NCI-H1092 treated with DMSO at 0.1 percent for 48 hours (cell line): ENCODE results near the gene TNK1.
"Not testable (repeated sequence)": the region's sequence is repeated elsewhere in the genome, so short reads cannot be mapped to it uniquely, and the experiment has no call there.

Experiments used
- DNase-seq: peaks from one replicate; lab custom pipeline; 2025; lab: John Stamatoyannopoulos, UW

The TNK1 gene

DNA sequence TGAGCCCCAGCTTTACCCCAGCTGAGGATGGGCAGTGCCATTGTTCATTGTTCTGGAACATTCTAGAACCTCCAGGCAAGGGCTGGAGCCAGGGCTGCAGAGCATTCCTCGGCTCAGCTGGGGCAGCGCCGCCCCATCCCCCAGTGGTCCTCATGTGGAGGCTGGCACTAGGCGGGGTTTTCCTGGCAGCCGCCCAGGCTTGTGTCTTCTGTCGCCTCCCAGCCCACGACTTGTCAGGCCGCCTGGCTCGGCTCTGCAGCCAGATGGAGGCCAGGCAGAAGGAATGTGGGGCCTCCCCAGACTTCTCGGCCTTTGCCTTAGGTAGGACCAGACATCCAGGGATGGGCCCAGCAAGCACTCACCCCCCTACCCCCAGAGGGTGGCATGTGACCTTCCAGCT lies 25.8 kb upstream of the TNK1 start, which contains the start of gene TMEM95:
TSS of gene TMEM95 (plus strand) at position 104 of the 400 bp plus-strand sequence. CDS start at position 153, 49 bp downstream.
- no peak for DNase-seq

DNA sequence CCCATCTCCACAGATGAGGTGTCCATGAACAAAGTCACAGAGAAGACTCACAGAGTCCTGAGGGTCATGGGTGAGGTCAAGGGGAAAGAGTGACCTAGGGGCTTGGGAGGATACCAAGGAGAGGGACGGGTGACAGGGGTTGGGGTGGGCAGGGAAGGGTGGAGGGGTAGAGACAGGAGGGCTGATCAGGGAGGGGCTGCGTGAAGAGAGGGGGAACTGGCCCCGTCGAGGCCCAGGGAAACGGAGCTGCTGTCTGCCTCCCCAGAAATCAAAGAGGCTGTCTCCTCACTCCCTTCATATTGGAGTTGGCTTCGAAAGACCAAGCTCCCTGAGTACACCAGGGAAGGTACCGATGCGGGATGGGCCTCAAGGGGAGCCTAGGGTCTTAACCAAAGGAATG lies 25.3 kb upstream of the TNK1 start:
- DNase-seq: no peak

DNA sequence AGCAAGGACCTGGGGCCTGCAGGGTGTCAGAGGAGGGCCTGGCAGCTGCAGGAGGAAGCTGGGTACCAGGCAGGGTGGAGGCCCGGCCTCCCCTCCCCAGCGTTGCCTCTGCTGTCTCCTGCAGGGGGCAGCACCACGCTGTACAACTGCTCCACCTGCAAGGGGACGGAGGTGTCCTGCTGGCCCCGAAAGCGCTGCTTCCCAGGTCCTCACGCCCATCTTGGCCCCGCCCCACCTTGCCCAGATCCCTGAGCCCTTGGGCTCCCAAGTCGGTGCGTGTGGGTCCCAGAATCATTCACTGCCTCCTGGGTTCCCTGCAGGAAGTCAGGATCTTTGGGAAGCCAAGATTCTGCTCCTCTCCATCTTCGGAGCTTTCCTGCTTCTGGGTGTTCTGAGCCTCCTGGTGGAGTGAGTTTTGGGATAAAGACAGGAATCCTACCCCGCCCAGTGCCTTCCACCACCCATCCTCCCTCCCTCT lies 24.8 kb upstream of the TNK1 start:
- DNase-seq: peak; percentile 40

DNA sequence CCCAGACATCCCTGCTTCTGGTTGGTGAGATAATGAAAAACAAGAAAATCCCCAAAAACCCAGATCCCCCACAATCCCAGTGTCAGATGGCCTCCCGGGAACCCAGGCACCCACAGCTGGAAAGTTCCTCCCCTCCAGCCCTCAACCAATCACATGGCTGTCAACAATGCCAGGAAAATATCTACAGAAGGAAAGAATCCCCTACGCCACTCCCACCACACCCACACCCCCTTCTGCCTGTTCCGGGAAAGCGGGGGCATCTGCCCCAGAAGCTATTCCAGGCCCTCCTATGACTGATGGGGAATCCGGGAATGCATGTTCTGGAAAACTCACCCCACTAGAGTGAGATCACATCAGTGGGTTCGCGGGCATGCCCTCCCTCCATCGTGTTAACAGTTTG lies 24.1 kb upstream of the TNK1 start:
- no peak for DNase-seq

DNA sequence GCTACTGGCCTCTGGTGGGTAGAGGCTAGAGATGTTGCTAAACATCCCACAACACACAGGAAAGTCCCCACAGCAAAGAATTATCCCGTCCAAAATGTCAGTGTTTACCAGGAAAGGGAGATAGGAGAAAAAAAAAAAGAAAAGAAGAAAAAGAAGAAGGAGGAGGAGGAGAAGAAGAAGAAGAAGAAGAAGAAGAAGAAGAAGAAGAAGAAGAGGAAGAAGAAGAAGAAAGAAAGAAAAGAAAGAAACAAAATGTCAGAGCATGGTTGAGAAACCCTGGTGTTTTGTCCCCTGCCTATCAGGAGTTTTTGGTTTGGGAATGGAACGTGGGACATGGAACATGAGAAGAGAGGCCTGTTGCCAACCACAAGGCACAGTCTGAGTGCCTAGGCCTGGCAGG lies 23.5 kb upstream of the TNK1 start:
- no peak for DNase-seq

- DNase-seq: no peak
Measured at GRCh38 chr17:7361906-7362305, 19.0 kb upstream of the TNK1 start.

GRCh38 chr17:7363311-7363710 lies 17.6 kb upstream of the TNK1 start:
- no peak for DNase-seq

GRCh38 chr17:7365963-7366362 lies 14.9 kb upstream of the TNK1 start:
- DNase-seq: not testable (repeated sequence)

DNA sequence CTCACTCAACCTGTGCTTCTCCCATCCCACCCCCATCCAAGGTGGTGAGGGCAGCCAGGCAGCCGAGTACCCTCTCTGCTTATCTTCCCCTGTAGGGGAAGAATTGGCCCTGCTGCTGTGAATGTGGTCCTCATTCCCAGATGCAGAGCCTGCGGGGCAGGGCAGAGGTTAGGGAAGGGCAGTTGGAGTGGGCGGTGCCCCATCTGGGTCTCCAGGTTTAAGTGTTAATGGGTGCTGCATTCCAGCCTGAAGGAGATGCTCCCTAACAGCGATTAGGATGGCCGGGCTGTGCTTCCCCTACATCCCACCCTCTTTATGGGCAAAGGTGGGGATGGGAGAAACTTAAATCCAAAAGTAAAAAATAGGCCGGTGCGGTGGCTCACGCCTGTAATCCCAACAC lies 13.8 kb upstream of the TNK1 start:
- no peak for DNase-seq

DNA sequence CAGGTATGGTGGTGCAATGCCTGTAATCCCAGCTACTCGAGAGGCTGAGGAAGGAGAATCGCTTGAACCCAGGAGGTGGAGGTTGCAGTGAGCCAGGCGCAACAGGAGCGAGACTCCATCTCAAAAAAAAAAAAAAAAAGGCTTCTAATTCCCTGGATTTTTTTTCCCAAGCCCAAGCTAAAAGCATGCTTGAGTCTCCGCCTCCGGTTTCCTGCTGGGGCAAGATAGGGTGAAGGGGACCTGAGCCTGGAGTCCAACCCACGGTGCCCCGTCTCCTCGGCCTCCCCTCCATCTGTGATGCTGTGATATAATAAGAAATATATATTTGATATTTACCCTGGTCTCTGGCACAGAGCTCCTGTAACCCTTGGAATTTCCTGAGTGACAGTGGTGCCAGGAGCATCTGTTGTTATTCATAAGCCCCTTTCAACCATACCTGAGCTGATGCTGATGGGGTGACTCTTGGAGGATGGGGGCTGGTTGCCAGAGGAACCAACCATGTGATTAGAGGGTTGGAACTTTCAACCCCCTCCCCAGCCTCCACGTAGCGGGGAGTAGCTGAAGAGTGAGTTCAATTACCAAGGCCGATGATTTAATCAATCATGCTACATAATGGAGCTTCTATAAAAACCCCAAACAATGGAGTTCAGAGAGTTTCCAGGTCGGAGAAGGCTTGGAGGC lies 12.8 kb upstream of the TNK1 start:
- DNase-seq: no peak

DNA sequence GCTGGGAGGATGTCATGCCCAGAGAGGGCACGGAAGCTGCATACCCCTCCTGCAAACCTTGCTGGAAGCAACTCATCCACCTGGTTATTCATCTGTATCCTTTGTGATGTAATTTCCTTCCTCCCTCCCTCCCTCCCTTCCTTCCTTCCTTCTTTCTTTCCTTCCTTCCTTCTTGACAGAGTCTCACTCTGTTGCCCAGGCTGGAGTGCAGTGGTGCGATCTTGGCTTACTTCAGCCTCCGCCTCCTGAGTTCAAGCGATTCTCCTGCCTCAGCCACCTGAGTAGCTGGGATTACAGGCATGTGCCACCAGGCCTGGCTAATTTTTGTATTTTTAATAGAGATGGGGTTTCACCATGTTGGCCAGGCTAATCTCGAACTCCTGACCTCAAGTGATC lies 12.3 kb upstream of the TNK1 start:
- DNase-seq: not testable (repeated sequence)

DNA sequence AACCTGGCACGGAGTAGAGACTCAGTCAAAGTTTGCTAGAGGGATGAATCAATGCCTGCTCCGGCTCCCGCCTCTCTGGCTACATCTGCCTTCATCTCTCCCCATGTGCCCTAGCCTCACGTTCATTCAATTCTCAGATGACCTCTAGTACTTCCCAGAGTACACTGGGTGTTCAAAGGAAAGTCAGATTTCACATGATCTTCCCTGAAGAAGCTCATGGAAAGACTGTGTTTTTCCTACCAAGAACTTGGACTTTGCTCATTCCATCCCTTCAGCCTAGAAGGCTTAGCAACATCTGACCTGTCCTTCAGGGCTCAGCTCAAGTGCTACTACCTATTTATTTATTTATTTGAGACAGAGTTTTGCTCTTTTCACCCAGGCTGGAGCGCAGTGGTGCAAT lies 11.1 kb upstream of the TNK1 start:
- no peak for DNase-seq

DNA sequence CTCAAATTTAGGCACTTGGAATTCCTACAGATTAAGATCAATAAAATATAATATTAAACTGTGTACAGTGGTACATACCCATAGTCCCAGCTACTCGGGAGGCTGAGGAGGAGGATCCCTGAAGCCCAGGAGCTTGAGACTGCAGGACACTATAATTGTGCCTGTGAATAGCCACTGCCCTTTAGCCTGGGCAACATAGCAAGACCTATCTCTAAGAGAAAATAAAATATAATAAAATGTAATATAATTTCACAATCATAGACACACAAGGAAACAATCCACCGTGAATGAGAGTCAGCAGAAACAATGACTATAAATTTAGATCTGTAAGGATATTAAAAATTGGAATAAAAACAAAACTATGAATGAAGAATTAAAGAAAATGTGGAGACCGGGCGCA lies 10.0 kb upstream of the TNK1 start:
- DNase-seq: no peak

DNA sequence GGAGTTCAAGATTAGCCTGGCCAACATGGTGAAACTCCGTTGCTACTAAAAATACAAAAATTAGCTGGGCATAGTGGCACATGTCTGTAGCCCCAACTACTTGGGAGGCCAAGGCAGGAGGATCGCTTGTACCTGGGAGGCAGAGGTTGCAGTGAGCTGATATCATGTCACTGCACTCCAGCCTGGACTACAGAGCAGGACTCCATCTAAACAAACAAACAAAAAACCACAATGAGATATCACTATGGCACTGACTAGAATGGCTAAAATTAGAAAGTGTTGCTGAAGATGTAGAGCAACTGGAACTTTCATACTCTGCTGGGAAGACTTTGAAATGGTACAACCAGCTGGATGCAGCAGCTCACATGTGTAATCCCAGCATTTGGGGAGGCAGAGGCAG lies 6.5 kb upstream of the TNK1 start:
- no peak for DNase-seq

GRCh38 chr17:7379134-7379533 lies 1.8 kb upstream of the TNK1 start:
- no peak for DNase-seq

DNA sequence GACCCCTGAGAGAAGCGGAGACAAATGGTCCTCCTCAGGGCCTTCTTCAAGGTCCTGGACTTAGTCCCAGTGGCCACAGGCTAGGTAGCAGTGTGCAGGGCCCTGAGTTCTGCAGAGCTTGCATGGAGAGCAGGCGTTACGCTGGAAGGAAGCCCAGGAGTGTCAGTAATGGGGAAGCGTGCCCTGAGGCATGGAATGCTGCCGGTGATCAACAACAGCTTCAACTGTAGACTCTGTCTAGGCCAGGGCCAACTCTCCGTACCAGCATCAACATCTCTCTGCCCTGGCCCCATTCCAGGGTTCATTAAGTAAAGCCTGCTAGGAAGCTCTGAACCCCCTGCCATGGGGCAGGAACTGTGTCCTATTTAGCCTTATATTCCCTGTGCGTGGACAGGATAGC lies 568 bp upstream of the TNK1 start:
- peak; percentile 2 for DNase-seq

GRCh38 chr17:7382901-7383300 lies 2.0 kb downstream of the TNK1 start:
- no peak for DNase-seq

DNA sequence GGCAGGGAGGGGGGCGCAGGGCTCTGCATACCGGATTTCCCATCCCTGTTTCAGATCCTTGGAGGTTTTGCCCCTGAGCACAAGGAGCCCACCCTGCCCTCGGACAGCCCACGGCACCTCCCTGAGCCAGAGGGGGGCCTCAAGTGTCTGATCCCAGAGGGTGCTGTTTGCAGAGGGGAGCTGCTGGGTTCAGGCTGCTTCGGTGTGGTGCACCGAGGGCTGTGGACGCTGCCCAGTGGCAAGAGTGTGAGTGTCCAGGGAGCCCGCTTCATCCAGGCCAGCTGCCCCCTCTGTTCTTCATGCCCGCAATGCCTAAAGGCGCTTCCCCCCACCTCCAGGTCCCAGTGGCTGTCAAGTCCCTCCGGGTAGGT lies 2.5 kb downstream of the TNK1 start:
- DNase-seq: no peak

DNA sequence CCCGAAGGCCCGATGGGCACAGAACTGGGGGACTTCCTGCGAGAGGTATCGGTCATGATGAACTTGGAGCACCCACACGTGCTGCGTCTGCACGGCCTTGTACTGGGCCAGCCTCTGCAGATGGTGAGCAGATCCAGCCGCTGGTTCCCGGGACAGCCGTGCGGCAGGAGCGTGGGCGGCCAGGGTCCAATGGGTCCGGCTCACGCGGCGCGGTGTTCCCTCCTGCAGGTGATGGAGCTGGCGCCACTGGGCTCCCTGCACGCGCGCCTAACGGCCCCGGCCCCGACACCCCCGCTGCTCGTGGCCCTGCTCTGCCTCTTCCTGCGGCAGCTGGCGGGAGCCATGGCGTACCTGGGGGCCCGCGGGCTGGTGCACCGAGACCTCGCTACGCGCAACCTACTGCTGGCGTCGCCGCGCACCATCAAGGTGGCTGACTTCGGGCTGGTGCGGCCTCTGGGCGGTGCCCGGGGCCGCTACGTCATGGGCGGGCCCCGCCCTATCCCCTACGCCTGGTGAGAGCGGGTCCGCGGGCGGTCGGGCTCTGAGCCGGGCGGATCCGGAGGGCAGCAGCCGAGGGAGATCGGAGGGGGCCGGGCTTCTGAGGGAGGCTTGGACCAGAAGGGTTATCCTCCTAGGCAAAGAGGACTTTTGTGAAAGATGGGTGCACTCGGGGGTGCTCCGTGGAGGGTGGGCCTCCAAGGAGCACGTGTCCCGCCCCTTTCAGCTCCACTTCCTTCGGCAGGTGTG lies 3.0 kb downstream of the TNK1 start:
- peak; percentile 33 for DNase-seq

- DNase-seq: no peak
Measured at GRCh38 chr17:7384489-7385081, 3.7 kb downstream of the TNK1 start.

DNA sequence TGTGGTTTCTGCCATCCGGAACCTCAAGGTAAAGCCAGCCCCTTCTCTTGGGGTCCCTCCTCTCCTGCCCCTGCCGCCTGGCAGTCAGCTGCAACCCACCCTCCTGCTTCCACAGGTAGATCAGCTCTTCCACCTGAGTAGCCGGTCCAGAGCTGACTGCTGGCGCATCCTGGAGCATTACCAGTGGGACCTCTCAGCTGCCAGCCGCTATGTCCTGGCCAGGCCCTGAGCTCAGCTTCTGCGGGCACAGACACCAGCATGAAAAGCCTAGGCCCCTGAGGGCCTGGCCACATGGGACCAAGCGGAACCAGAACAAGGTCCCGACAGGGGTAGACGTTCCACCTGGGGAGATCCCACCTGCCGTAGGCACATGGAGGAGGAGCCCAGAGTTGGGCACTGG lies 8.0 kb downstream of the TNK1 start:
- no peak for DNase-seq

- DNase-seq: no peak
Measured at GRCh38 chr17:7389924-7390910, 9.3 kb downstream of the TNK1 start.
